Activated T-cell treated with anti-CD3 and anti-CD28 coated beads for 24 hours (primary cell): ENCODE measurements around the gene ADARB2.

Source experiments
- DNase-seq: peaks from one replicate; pipeline ENCODE4 v3.0.0-alpha.2; 2020; ENCODE audit warnings: low read depth

Gene ADARB2

GRCh38 chr10:1492641-1493040 is 244.7 kb downstream of the ADARB2 start:
- DNase-seq = no peak

GRCh38 chr10:1491901-1492300 is 245.4 kb downstream of the ADARB2 start:
- DNase-seq = no peak

GRCh38 chr10:1489801-1490200 is 247.5 kb downstream of the ADARB2 start:
- no peak for DNase-seq

- no peak for DNase-seq
These were observed 248.3 kb downstream of the ADARB2 start for GRCh38 chr10:1488970-1489548.

- no peak for DNase-seq
These were observed 250.3 kb downstream of the ADARB2 start for GRCh38 chr10:1486841-1487687.

GRCh38 chr10:1485357-1485756 is 252.0 kb downstream of the ADARB2 start:
- no peak for DNase-seq

- no peak for DNase-seq
These were observed 253.5 kb downstream of the ADARB2 start for GRCh38 chr10:1483826-1484225.

GRCh38 chr10:1483246-1483645 is 254.1 kb downstream of the ADARB2 start:
- no peak for DNase-seq

- no peak for DNase-seq
These were observed 259.7 kb downstream of the ADARB2 start for GRCh38 chr10:1477578-1477977.

GRCh38 chr10:1476455-1476803 is 260.9 kb downstream of the ADARB2 start:
- DNase-seq = no peak

- no peak for DNase-seq
These were observed 261.4 kb downstream of the ADARB2 start for GRCh38 chr10:1475771-1476454.

GRCh38 chr10:1475098-1475591 is 262.2 kb downstream of the ADARB2 start:
- DNase-seq = no peak

- DNase-seq = no peak
These were observed 262.8 kb downstream of the ADARB2 start for GRCh38 chr10:1474376-1475097.

GRCh38 chr10:1473874-1474273 is 263.5 kb downstream of the ADARB2 start:
- DNase-seq = no peak

GRCh38 chr10:1472178-1472958 is 265.0 kb downstream of the ADARB2 start:
- DNase-seq = no peak

GRCh38 chr10:1468811-1469210 is 268.5 kb downstream of the ADARB2 start:
- no peak for DNase-seq

GRCh38 chr10:1467334-1468076 is 269.8 kb downstream of the ADARB2 start:
- no peak for DNase-seq

- no peak for DNase-seq
These were observed 271.1 kb downstream of the ADARB2 start for GRCh38 chr10:1465993-1466764.

- DNase-seq = no peak
These were observed 271.9 kb downstream of the ADARB2 start for GRCh38 chr10:1465418-1465911.

- DNase-seq = no peak
These were observed 272.4 kb downstream of the ADARB2 start for GRCh38 chr10:1464881-1465417.
